ENCODE measurements around the gene KRTAP27-1. TPM values are rescaled to one million over a fixed set of nuclear protein-coding genes. Genes with fewer than 3 reads are reported as not detected.

KRTAP27-1 gene
- total RNA-seq, 1 experiment from 2014 or later: not detected

GRCh38 chr21:30337772-30338171, 278 bp upstream of the KRTAP27-1 start:
- DNase-seq (ENCODE audit: low read depth, low spot score) (no peak), ATAC-seq (no peak)
- BruUV-seq (replicated peaks): no TSS peak
- no peaks in the 10 kb centered on the region for H3K9me3 ChIP-seq (ENCODE audit: control insufficient read depth, insufficient read depth, low read depth, low read length)
- ChIA-PET CTCF (no interaction called here), POLR2A (no interaction called here)
- no peaks in the 10 kb centered on the region for H3K4me1 ChIP-seq (ENCODE audit: control insufficient read depth, insufficient read depth, low read length)
- no peaks in the 10 kb centered on the region for H3K36me3 ChIP-seq (ENCODE audit: control insufficient read depth, insufficient read depth, low read length)
- H3K27me3 ChIP-seq (ENCODE audit: control insufficient read depth, insufficient read depth, low read length): no peaks in the 10 kb centered on the region
- intact Hi-C loops (cut with micrococcal nuclease; ENCODE audit: unreplicated experiment): no loop called here
- no peak overlapping the region for H3K4me3 ChIP-seq (ENCODE audit: low read depth in 2 of 2, low read length in 2 of 2)
- in situ Hi-C loops (cut with HindIII; ENCODE audit: low pct_unique_long_range_greater_than_20kb, low sequenced_read_pairs): no loop called here
- H3K27ac ChIP-seq (ENCODE audit: low read length): no peak overlapping the region
- TF ChIP-seq SIN3A (IDR thresholded peaks at IDR 0.05; ENCODE audit: borderline replicate concordance, insufficient read depth, low read depth, low read length) (no peak), CTCF (IDR thresholded peaks at IDR 0.05) (no peak), POLR2AphosphoS5 (IDR thresholded peaks at IDR 0.05; ENCODE audit: low read depth, low read length) (no peak), REST (IDR thresholded peaks at IDR 0.05; ENCODE audit: insufficient read depth in 1 of 2, low read depth in 2 of 2, low read length in 1 of 2) (no peak), TCF7L2 (IDR thresholded peaks at IDR 0.05; ENCODE audit: low read depth, low read length) (no peak)

- in situ Hi-C loops (cut with HindIII; ENCODE audit: low pct_unique_long_range_greater_than_20kb, low sequenced_read_pairs) (no loop called here), intact Hi-C loops (cut with micrococcal nuclease; ENCODE audit: unreplicated experiment) (no loop called here)
- H3K36me3 ChIP-seq (ENCODE audit: control insufficient read depth, insufficient read depth, low read length): no peaks in the 10 kb centered on the region
- H3K27ac ChIP-seq (ENCODE audit: low read length): no peak overlapping the region
- H3K4me1 ChIP-seq (ENCODE audit: control insufficient read depth, insufficient read depth, low read length): no peaks in the 10 kb centered on the region
- no peak overlapping the region for H3K4me3 ChIP-seq (ENCODE audit: low read depth in 2 of 2, low read length in 2 of 2)
- BruUV-seq (replicated peaks): no TSS peak
- ChIA-PET CTCF (no interaction called here), POLR2A (no interaction called here)
- no peaks in the 10 kb centered on the region for H3K27me3 ChIP-seq (ENCODE audit: control insufficient read depth, insufficient read depth, low read length)
- TF ChIP-seq REST (IDR thresholded peaks at IDR 0.05; ENCODE audit: insufficient read depth in 1 of 2, low read depth in 2 of 2, low read length in 1 of 2) (no peak), SIN3A (IDR thresholded peaks at IDR 0.05; ENCODE audit: borderline replicate concordance, insufficient read depth, low read depth, low read length) (no peak), TCF7L2 (IDR thresholded peaks at IDR 0.05; ENCODE audit: low read depth, low read length) (no peak), POLR2AphosphoS5 (IDR thresholded peaks at IDR 0.05; ENCODE audit: low read depth, low read length) (no peak), CTCF (IDR thresholded peaks at IDR 0.05) (no peak)
- ATAC-seq: no peak
- DNase-seq (ENCODE audit: low read depth, low spot score): no peak
- no peaks in the 10 kb centered on the region for H3K9me3 ChIP-seq (ENCODE audit: control insufficient read depth, insufficient read depth, low read depth, low read length)
Observed at GRCh38 chr21:30336596-30336995, 898 bp downstream of the KRTAP27-1 start.

Measured in Panc1 (cell line).